H1 (cell line): ENCODE measurements around the gene WFDC11.

ENCODE experiments used
- ATF2 ChIP-seq: IDR thresholded peaks from 2 replicates; pipeline ENCODE4 v1.6.1; 2012; ENCODE audit warnings: low read length, inconsistent platforms
- CTCF ChIP-seq, 3 experiments: IDR thresholded peaks; 1 replicate in 2 of 3; 2 replicates in 1 of 3; pipeline versions ENCODE4 v1.5.1 to v1.6.1; 2011; ENCODE audit warnings: low read length in 3 of 3, mild to moderate bottlenecking in 3 of 3, inconsistent platforms in 2 of 3, low read depth in 1 of 3, moderate library complexity in 1 of 3; ENCODE audit not compliant: insufficient read depth in 1 of 3; ENCODE audit errors: control extremely low read depth in 1 of 3
- SP2 ChIP-seq: IDR thresholded peaks from 2 replicates; pipeline ENCODE4 v1.6.1; 2012; ENCODE audit warnings: mild to moderate bottlenecking, low read length, inconsistent platforms

GRCh38 chr20:45621593-45621992, 48.4 kb downstream of the WFDC11 start:
- no peak for TF ChIP-seq ATF2
- no peak for TF ChIP-seq CTCF (IDR thresholded peaks at IDR 0.05; ENCODE audit: control extremely low read depth in 1 of 3, insufficient read depth in 1 of 3, low read depth in 1 of 3, low read length in 3 of 3)
- TF ChIP-seq SP2: no peak
